ENCODE results near the gene AKAP12.
"Not testable (repeated sequence)": the region's sequence is repeated elsewhere in the genome, so short reads cannot be mapped to it uniquely, and the experiment has no call there.

Gene AKAP12

DNA sequence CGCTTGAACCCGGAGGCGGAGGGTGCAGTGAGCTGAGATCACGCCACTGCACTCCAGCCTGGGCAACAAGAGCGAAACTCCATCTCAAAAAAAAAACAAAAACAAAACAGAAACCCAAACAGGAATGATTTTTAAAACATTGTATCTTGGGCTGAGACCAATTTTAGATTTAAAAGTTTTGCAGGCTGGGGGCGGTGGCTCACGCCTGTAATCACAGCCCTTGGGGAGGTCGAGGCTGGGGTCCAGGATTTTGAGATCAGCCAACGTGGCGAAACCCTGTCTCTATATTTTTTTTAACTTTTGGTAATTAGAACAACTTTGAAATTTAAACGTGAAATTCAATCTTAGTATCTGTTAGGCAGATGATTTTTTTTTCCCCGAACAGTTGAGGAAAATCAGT, 70.5 kb downstream of the AKAP12 start:
- DNase-seq (ENCODE audit: low read depth in 2 of 2), result no peak

DNA sequence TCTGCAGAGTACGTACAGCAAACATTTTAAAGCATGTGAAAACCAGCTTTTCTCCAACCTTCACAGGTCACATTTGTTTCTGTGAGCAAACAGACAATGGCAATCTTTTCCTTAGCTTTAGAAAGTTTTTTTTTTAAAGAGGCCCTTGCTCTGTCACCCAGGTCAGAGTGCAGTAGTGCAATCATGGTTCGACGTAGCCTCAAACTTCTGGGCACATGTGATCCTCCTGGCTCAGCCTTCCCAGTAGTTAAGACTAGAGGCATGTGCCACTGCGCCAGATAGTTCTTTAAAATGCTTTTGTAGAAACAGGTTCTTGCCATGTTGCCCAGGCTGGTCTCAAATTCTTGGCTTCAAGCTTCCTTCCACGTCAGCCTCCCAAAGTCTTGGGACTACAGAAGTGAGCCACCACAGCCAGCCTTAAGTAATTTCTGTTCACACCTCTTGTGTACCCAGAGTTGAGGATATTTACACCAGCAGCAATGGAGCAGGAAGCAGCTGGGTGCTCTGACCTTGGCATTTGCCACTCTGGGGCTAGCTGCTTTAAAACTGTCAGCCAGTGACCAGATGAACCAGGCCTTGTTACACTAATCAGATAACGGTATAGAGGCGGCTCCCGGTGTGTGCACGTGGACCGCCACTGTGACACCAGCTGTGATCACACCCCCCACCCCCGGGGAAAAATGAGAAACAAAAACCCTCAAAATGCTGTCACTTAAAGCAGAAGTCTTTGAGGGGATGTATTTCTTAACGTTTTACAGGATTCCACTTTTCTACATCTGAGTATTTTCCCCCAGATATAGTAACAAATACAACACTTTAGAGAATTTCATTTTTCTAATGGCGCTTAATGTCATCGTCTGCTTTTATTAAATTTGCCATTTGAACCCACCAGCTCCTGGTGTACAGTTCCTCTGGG, 71.3 kb downstream of the AKAP12 start:
- no peak for DNase-seq (ENCODE audit: low read depth in 2 of 2)

DNA sequence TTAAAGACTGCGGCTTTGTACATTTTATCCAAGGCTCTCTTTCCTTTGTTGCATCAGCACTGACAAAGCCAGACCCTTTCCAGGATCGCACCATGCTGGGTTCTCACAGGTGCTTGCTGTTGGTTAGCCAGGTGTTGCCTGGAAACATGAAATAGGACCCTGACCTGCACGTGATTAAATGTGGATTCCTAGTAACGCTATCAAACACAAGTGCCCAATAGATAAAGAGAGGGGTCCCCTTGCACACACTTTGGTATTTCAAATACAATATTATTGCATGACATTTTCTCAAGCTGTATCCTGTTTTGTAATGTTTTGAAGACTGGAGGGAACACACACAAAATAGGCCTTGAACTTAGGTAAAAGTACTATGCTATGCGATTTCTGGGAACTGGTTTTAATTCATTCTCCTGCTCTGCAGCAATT, 73.3 kb downstream of the AKAP12 start:
- DNase-seq (ENCODE audit: low read depth in 2 of 2), result no peak

DNA sequence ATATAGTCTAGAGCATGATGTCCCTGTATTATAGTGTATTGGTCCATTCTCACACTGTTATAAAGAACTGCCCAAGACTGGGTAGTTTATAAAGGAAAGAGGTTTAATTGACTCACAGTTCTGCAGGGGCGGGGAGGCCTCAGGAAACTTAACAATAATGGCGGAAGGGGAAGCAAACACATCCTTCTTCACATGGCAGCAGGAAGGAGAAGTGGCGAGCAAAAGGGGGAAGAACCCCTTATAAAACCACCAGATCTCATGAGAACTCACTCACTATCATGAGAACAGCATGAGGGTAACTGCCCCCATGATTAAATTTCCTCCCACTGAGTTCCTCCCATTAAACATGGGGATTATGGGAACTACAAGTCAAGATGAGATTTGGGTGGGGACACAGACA, 75.9 kb downstream of the AKAP12 start:
- DNase-seq (ENCODE audit: low read depth in 2 of 2), result not testable (repeated sequence)

DNA sequence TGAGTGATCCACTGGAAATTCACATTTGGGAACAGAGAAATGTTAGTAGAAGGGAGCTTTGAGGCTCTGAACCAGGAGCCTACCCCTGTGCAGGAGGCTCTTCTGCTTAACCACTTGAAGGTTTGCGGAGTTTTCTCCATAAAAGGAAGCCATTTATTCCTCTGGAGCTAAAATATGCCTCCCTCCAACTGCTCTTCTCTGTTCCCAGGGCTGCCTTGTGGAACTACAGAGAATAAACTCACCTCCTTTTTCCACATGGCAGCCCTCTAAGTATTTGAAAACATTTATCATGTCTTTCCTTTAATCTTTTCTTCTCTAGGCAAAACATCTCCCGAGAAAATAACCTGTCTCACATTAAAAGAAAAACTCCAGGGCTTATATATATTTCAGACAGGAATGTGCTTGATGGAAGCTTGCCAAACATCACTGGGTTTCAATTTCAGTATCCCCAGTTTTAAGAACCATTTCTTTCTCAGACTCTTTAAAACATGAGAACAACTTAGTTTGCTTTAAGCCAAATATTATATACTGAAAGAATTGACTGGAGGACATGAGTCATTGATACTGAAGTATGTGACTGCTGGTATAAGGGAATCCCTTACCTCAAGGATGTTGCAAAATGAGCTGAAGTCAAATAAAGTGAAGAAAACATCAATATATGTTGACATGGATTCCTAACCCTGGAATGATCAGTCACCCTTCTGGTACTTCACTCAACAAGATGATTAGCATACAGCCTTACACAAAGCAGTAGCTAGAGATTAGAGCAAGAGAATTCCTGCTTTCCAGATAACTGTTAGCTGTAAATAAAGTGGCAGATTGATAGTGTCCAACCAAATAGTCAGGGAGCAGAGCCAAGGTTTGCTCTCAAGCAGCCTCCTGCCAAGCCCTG, 77.6 kb downstream of the AKAP12 start:
- no peak for DNase-seq (ENCODE audit: low read depth in 2 of 2)

DNA sequence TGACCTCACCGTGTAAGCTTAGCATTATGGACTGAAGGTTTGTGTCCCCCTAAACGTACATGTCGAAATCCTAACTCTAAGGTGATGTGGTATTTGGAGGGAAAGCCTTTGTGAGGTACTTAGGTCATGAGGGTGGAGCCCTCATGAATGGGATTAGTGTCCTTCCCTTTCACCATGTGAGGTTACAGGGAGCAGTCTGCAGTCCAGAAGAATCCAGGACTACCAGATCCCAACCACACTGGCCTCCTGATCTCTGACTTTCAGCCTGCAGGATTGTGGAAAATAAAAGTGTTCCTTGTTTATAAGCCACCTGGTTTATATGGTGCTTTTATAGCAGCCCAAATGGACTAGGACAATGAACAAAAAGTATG, 78.2 kb downstream of the AKAP12 start:
- no peak for DNase-seq (ENCODE audit: low read depth in 2 of 2)

DNA sequence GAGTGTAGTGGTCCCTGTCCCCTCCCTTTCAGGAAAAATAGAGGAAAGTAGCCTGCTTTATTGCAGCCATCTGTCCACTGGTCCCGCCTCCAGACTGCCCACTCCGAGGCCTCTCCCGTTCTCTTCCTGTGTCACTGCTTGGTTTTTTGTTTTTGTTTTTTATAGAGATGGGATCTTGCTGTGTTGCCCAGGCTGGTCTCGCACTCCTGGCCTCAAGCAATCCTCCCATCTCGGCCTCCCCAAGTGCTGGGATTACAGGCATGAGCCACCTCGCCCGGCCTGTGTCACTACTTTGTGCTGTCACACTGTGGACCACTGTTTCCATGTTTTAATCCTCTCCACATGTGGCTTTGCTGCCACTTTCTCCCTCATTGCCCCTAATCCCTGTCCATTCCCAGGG, 80.4 kb downstream of the AKAP12 start:
- no peak for DNase-seq (ENCODE audit: low read depth in 2 of 2)

DNA sequence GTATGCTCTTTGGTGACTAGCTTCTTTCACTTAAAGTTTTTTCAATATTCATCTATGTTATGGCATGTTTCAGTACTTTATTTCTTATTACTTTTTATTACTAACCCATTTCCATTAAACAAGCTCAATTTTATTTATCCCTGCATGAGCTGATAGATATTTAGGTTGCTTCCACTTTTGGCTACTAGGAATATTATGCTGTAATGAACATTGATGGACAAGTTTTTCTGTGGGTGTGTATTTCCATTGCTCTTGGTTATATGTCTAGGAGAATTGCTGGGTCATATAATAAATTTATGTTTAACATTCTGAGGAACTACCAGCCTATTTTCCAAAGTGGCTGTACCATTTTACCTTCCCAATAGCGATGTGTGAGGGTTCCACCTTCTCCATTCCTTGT, 81.7 kb downstream of the AKAP12 start:
- no peak for DNase-seq (ENCODE audit: low read depth in 2 of 2)

DNA sequence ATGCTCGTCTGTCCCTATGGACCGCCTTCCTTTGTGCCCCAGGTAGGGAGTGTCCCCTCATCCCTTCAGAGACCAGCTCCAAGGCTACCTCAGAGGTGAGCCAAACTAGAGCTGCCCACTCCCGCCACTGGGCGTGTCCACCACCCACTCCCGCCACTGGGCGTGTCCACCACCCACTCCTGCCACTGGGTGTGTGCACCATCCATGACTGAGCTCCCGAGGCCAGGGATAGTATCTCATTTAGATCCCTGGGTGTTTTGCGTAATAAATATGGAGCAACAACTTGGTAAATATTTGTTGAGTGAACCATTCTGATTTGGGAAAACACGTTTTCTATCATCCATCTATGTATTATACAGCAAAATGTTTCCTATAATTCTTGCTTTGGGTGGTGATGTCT, 82.8 kb downstream of the AKAP12 start:
- no peak for DNase-seq (ENCODE audit: low read depth in 2 of 2)

DNA sequence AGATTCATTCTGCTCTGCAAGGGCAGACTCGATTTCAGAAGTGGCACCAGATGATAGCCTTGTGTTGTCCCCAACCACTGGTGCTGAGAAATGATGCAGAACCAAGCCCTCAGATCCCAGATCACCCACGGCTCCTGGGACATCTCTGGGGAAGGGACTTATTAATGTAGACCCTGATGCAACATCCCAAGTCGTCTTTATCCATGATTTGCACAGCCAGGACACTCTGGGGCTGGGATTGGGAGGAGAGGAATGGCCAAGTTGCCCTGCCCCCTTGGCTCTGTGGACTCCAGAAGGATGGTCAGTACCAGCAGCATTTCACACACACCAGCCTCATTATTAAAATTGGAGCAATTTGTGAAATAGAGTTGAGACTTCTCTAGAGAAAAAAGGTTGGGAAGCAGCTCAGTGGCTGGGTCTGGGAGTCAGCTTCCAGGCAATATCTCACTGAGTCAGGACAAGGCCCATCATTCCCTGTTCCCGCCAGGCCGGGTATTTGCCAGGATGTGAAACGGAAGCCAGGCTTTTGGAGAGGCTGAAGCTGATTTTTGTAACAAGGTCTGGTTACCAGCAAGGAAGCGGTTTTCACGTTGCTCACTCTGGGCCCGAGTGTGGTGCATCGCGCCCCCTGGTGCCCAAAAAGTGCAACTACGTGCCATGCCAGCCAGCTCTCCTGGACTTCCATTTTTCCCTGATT, 84.2 kb downstream of the AKAP12 start:
- DNase-seq (ENCODE audit: low read depth in 2 of 2), result peak; percentile 47 to 60

DNA sequence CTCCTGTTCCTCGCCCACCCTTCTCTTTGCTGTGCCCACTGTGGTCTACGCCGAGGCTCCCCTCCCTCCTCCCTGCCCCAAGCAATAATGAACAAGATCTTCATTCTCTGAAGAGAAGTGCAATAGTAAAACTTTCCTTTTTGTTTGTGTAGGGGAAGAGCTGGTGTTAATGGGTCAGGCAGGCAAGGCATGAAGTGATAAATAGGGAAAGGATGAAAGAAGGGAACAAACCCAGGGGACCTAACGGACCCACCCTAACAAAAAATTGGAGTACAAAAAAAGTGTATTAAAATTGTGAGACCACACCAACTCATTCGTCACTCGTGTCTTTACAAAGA, 84.7 kb downstream of the AKAP12 start:
- DNase-seq (ENCODE audit: low read depth in 2 of 2), result no peak

DNA sequence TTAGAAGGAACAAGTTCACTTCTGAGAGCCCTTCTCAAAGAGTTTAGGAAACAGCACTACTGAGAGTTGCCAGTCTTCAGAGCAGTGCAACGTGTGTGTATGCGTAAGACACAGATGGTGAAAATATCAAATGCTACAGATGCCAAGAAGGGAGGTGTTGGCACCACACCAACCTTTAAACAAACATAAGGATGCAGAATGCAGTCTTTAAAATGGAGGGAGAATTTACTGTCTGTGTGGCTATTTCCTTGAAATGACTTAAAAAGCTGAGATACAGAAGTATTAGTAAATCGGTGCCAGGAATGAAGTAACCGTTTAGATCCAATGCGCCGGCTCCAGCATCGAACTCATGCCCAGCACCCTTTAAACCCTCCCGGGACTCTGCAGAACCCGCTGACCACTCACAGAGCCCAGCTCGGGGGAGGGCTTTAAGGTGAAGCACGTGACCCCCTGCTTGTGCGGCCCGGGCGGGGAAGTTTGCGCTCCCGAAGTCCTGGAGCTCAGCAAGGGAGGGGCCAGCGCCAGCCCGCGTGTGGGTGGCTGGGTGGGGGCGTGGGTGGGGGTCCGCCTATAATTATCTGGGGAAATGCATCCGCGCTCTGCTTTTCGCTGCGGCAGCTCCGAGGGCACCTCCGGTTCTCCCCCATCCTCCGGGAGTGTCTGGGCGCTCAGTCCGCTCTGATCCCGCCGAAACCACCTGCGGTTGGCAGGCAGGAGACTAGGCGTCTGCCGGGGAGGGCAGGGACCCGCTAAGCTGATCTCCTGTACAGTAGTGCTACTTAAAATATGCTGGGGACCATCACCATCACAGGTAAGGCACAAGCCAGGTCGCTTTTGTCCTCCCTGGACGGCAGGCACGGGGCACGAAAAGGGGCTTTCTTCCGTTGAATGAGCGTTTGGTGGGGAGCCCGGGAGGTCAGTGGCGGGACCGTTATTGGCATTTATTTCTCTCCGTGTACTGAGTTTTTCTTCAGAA, 85.6 kb downstream of the AKAP12 start:
- DNase-seq (ENCODE audit: low read depth in 2 of 2), result no peak

DNA sequence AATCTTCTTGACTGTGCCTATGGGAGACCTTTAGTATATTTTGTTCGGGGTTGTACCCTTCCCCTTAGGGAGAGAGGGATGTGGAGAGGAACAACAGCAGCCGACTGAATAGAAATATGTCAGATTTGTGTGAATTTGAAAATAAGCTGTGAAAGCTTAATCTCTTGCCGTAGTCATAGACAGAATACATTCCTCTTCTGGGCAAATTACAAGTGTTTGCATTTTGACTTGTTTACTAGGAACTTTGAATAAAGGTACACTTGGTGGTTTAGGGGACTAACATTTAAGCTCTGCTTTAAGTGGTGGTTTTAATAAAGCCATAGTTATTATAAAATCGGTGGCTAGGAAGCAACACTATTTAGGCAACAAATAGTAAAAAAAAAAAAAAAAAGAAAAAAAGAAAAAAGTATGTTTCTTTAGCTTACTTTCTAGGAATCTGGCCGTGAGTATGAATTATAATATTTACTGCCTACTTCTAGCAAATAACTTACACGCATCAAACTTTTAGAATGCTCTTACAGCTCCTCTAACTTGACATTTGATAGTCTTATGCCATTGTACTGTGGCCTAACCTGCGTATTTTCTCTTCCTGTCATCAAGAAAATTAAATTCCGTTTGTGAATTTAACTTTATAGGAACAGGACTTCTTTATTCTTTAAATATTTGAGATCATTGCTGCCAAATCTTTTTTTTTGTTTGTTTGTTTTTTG, 86.5 kb downstream of the AKAP12 start:
- no peak for DNase-seq (ENCODE audit: low read depth in 2 of 2)

DNA sequence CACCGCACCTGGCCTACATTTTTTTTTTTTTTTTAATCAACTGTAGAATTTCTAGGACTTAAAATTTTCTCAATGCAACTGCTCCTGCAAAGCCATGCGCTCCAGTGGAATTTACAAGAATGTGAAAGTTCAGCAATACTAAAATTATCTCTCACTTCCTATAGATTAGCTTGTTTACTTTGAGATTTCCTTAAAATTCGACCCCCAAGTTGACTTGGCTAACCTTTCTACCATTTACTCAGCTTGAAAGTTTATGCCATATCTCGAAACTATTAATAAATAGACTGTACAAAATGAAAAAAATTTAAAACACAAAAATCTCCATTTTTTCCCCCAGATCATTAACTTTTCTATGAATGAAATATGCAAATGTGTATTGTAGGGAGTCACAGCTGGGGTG, 87.3 kb downstream of the AKAP12 start:
- DNase-seq (ENCODE audit: low read depth in 2 of 2), result no peak

DNA sequence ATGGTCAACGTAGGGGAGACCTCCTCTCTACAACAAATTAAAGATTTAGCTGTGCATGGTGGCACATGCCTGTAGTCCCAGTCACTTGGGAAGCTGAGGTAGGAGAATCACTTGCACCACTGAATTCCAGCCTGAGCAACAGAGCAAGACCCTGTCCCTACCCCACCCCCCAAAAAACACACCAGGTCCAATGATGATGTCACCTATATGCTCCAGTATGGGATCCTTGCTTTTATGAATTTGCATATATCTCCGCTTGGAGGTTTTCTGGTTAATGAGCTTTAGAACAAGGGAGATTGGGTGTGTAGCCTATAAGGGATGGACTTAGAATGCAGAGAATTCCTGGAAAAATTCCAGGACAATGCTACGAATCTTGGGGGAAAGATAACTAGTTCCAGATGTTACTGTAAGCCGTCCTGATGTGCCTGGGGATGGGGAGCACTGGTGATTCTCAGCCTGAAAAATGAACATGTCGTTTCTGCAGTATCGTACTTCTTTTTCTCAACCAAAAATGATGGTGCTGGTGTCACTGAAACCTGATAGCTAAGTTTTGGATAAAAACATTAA, 90.4 kb downstream of the AKAP12 start:
- no peak for DNase-seq (ENCODE audit: low read depth in 2 of 2)

DNA sequence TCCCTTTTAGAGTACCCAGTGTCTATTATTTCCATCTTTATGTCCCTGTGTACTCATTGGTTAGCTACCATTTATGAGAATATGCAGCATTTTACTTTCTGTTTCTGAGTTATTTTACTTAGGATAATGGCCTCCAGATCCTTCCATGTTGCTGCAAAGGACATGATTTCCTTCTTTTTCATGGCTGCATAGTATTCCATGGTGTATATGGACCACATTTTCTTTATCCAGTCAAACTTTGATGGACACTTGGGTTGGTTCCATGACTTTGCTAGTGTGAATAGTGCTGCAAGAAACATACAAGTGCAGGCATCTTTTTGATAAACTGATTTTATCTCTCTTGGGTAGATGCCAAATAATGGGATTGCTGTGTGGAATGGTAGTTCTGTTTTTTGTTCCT, 96.2 kb downstream of the AKAP12 start:
- no peak for DNase-seq (ENCODE audit: low read depth in 2 of 2)

DNA sequence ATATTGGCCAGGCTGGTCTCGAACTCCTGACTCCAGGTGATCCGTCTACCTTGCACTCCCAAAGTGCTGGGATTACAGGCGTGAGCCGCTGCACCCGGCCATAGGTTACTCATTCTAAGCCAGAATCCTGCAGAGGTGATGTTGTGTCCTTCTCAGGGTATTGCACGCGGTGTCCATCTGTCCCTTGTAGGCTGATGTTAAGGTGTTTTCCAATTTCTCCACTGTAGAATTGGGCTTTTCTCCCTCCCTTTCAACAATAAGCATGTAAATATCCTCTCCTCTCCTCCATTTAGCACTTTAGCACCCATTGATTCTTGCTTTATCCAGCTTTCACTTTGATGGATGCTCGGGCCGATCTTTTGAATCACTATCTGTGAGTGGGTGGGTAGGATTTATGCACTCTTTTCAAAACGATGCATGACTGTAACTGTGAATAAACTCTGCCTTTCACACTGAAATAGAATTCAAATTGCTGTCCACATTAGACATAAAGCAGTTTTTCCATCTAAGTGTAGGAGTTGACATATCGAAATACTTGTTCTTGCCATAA, 99.0 kb downstream of the AKAP12 start:
- no peak for DNase-seq (ENCODE audit: low read depth in 2 of 2)

DNA sequence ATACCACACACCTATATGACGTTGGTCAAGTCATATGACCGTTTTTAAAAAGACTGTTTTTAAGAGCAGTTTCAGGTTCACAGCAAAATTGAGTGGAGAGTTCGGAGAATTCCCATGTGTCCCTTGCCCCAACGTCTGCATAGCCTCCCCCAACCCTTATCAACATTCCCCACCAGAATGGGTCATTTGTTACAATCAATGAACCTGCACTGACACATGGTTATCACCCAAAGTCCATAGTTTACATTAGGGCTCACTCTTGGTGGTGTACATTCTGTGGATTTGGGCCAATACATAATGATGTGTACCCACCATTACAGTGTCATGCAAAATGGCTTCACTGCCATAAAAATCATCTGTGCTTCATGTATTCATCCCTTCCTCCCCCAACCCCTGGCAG, 99.6 kb downstream of the AKAP12 start:
- DNase-seq (ENCODE audit: low read depth in 2 of 2), result no peak

DNA sequence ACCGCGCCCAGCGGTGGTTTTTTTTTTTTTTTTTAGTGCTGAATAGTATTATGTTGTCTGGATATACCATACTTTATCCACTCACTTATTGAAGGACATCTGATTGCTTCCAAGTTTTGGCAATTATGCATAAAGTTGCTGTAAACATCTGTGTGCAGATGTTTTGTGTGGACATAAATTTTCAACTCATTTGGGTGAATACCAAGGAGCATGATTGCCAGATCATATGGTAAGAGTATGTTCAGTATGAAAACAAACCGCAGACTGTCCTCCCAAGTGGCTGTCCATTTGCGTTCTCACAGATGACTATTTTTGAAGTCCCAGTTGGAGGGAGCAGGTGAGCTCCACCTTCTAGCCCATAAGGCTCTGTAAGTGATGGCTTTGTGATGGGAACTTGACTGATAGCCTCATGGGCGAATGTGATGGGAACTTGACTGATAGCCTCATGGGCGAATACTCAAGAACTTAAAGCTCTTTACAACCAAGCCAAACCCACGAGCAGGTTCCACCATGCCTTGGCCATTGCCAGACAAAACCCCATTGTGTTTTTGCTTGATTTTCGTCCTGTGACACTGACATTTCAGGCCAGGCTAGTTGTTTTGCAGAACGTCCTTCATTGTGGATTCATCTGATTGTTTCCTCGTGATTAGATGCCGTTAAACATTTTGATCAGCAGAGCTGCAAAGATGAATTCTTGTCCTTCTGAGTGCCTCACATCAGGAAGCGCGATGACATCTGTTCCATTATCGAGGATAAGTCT, 100.6 kb downstream of the AKAP12 start:
- no peak for DNase-seq (ENCODE audit: low read depth in 2 of 2)

All from activated CD4-positive, alpha-beta T cell treated with anti-CD3 and anti-CD28 coated beads for 24 hours (primary cell).